H1 (cell line): ENCODE data around the gene TRAPPC12. TPM values are rescaled to one million over a fixed set of nuclear protein-coding genes. Genes with fewer than 3 reads are reported as not detected.

Source experiments
- CTCF ChIA-PET: fragments of 300-600 bp; sonication (Branson Sonifier 250); formaldehyde crosslinking; loops from one replicate; lab custom pipeline; 2021; ENCODE audit not compliant: partially characterized antibody; lab: Charles Lee
- POLR2A ChIA-PET: fragments of 300-600 bp; sonication (Branson Sonifier 250); formaldehyde crosslinking; loops from one replicate; lab custom pipeline; 2021; ENCODE audit warnings: inconsistent platforms; ENCODE audit not compliant: partially characterized antibody; lab: Charles Lee
- DNase-seq, 2 experiments: peaks; one replicate each; pipeline versions ENCODE4 v3.0.0 to v3.0.0-alpha.2; 2010 to 2022; ENCODE audit warnings: low spot score in 2 of 2, low read depth in 1 of 2, mixed read lengths in 1 of 2
- FAIRE-seq: peaks from 2 replicates; lab custom pipeline; 2011; peaks lifted over from hg19 to GRCh38; lab: Jason Lieb, UNC
- H2AFZ ChIP-seq: 2 replicates; pipeline ENCODE4 v1.8.1; 2012; ENCODE audit warnings: low read length, inconsistent platforms
- H2AK5ac ChIP-seq: 2 replicates; pipeline ENCODE4 v1.6.1; 2013; ENCODE audit warnings: low read depth, low read length
- H2BK120ac ChIP-seq: replicated peaks from 2 replicates; pipeline ENCODE3; 2013; ENCODE audit warnings: low read depth, low read length, inconsistent platforms
- H2BK12ac ChIP-seq: 2 replicates; pipeline ENCODE4 v1.6.1; 2013; ENCODE audit warnings: low read depth, low read length
- H2BK15ac ChIP-seq: 2 replicates; pipeline ENCODE4 v1.6.1; 2013; ENCODE audit warnings: low read length
- H2BK20ac ChIP-seq: 2 replicates; pipeline ENCODE4 v1.6.1; 2013; ENCODE audit warnings: low read length
- H2BK5ac ChIP-seq: 2 replicates; pipeline ENCODE4 v1.6.1; 2013; ENCODE audit warnings: low read depth, low read length
- H3K14ac ChIP-seq: 2 replicates; pipeline ENCODE4 v1.6.1; 2013; ENCODE audit warnings: inconsistent platforms; ENCODE audit not compliant: insufficient read length
- H3K18ac ChIP-seq: 2 replicates; pipeline ENCODE4 v1.6.1; 2013; ENCODE audit warnings: low read length; ENCODE audit errors: extremely low read depth
- H3K23ac ChIP-seq: 2 replicates; pipeline ENCODE4 v1.6.1; 2013; ENCODE audit warnings: inconsistent platforms; ENCODE audit not compliant: insufficient read length
- H3K23me2 ChIP-seq: 2 replicates; pipeline ENCODE4 v1.6.1; 2013; ENCODE audit warnings: low read depth, low read length
- H3K27ac ChIP-seq: 2 replicates; pipeline ENCODE4 v1.6.1; 2011; ENCODE audit warnings: low read depth, low read length, inconsistent platforms
- H3K27me3 ChIP-seq, 4 experiments: replicated peaks in 1 of 4; 1 replicate in 1 of 4; 2 replicates in 3 of 4; pipeline versions ENCODE4 v1.6.1 to v1.8.1; 2011 to 2013; ENCODE audit warnings: low read length in 3 of 4, mild to moderate bottlenecking in 3 of 4, inconsistent platforms in 2 of 4, mixed read lengths in 2 of 4, moderate library complexity in 1 of 4; ENCODE audit not compliant: control insufficient read depth in 3 of 4, insufficient read depth in 3 of 4; ENCODE audit errors: extremely low read depth in 1 of 4
- H3K36me3 ChIP-seq, 4 experiments: 2 replicates each; pipeline versions ENCODE4 v1.6.1 to v1.8.1; 2011 to 2013; ENCODE audit warnings: mild to moderate bottlenecking in 4 of 4, low read length in 3 of 4, moderate library complexity in 2 of 4, control low read depth in 1 of 4, inconsistent platforms in 1 of 4; ENCODE audit not compliant: insufficient read depth in 4 of 4, control insufficient read depth in 2 of 4
- H3K4ac ChIP-seq: replicated peaks from 2 replicates; pipeline ENCODE3; 2013; ENCODE audit warnings: low read length, low read depth, mixed read lengths, inconsistent platforms; ENCODE audit not compliant: insufficient read length
- H3K4me1 ChIP-seq, 4 experiments: replicated peaks in 1 of 4; 1 replicate in 1 of 4; 2 replicates in 3 of 4; pipeline versions ENCODE4 v1.6.1 to v1.8.1; 2011 to 2013; ENCODE audit warnings: low read length in 3 of 4, inconsistent platforms in 2 of 4, mixed read lengths in 1 of 4; ENCODE audit not compliant: insufficient read depth in 4 of 4, control insufficient read depth in 3 of 4
- H3K4me2 ChIP-seq, 2 experiments: 2 replicates each; pipeline versions ENCODE4 v1.6.1 to v1.8.1; 2011 to 2013; ENCODE audit warnings: low read depth in 2 of 2, low read length in 2 of 2, control low read depth in 1 of 2, inconsistent platforms in 1 of 2, mild to moderate bottlenecking in 1 of 2; ENCODE audit not compliant: insufficient read depth in 1 of 2
- H3K4me3 ChIP-seq, 4 experiments: fragments of 200-600, 300-600 bp in 1 of 4; sonication (generic), shearing (Covaris generic), sonication (Bioruptor Twin) in 1 of 4; 2 replicates each; pipeline versions ENCODE4 v1.5.1 to v1.8.1; 2011 to 2016; ENCODE audit warnings: low read length in 4 of 4, low read depth in 3 of 4, control low read depth in 2 of 4, inconsistent platforms in 2 of 4, mild to moderate bottlenecking in 2 of 4, mixed read lengths in 1 of 4, moderate library complexity in 1 of 4; ENCODE audit not compliant: insufficient read depth in 2 of 4; ENCODE audit errors: extremely low read depth in 1 of 4
- H3K56ac ChIP-seq: replicated peaks from 2 replicates; pipeline ENCODE3; 2013; ENCODE audit warnings: low read depth, mild to moderate bottlenecking, mixed read lengths, low read length, inconsistent platforms; ENCODE audit not compliant: insufficient read length
- H3K79me1 ChIP-seq: 2 replicates; pipeline ENCODE4 v1.6.1; 2013; ENCODE audit warnings: low read depth, low read length, control low read depth
- H3K79me2 ChIP-seq, 2 experiments: 2 replicates each; pipeline versions ENCODE4 v1.6.1 to v1.8.1; 2012 to 2013; ENCODE audit warnings: low read length in 2 of 2, mild to moderate bottlenecking in 2 of 2, inconsistent platforms in 1 of 2; ENCODE audit not compliant: insufficient read depth in 2 of 2, control insufficient read depth in 1 of 2
- H3K9ac ChIP-seq, 4 experiments: replicated peaks in 1 of 4; 1 replicate in 1 of 4; 2 replicates in 3 of 4; pipeline versions ENCODE4 v1.6.1 to v1.8.1; 2011 to 2013; ENCODE audit warnings: low read depth in 3 of 4, low read length in 3 of 4, control low read depth in 2 of 4, mild to moderate bottlenecking in 2 of 4, moderate library complexity in 2 of 4, inconsistent platforms in 1 of 4; ENCODE audit errors: extremely low read depth in 1 of 4
- H3K9me3 ChIP-seq, 2 experiments: 2 replicates each; pipeline versions ENCODE4 v1.6.1 to v1.8.1; 2012 to 2013; ENCODE audit warnings: mild to moderate bottlenecking in 2 of 2, moderate library complexity in 2 of 2, control low read depth in 1 of 2, inconsistent platforms in 1 of 2, low read depth in 1 of 2, low read length in 1 of 2, mixed read lengths in 1 of 2; ENCODE audit not compliant: insufficient read depth in 2 of 2
- H4K20me1 ChIP-seq, 2 experiments: replicated peaks in 1 of 2; 2 replicates each; pipeline versions ENCODE3 to v1.8.1; 2011 to 2013; ENCODE audit warnings: inconsistent platforms in 2 of 2, low read length in 2 of 2, mild to moderate bottlenecking in 1 of 2; ENCODE audit not compliant: insufficient read depth in 2 of 2, control insufficient read depth in 1 of 2
- H4K5ac ChIP-seq: 2 replicates; pipeline ENCODE4 v1.6.1; 2013; ENCODE audit warnings: low read length, low read depth, mixed read lengths, inconsistent platforms; ENCODE audit not compliant: insufficient read length
- H4K8ac ChIP-seq: 2 replicates; pipeline ENCODE4 v1.8.0; 2013; ENCODE audit warnings: mild to moderate bottlenecking, moderate library complexity, low read length, inconsistent platforms; ENCODE audit not compliant: insufficient read depth; ENCODE audit errors: extremely low read depth
- H4K91ac ChIP-seq: replicated peaks from 2 replicates; pipeline ENCODE3; 2013; ENCODE audit warnings: low read length, mixed read lengths, inconsistent platforms; ENCODE audit not compliant: insufficient read length
- CEBPB ChIP-seq: IDR thresholded peaks from 2 replicates; pipeline ENCODE4 v1.6.1; 2012; ENCODE audit warnings: low read depth, low read length
- HDAC6 ChIP-seq: IDR thresholded peaks from one replicate; pipeline ENCODE4 v1.7.1; 2012; ENCODE audit warnings: low read depth, mild to moderate bottlenecking, inconsistent platforms, low read length, moderate library complexity
- JUN ChIP-seq: IDR thresholded peaks from 2 replicates; pipeline ENCODE4 v1.6.1; 2011; ENCODE audit warnings: low read depth, mild to moderate bottlenecking, improper control_type of control experiment, low read length
- NANOG ChIP-seq: IDR thresholded peaks from 2 replicates; pipeline ENCODE4 v1.6.1; 2011; ENCODE audit warnings: low read length, low read depth, mild to moderate bottlenecking, inconsistent platforms; ENCODE audit not compliant: insufficient read depth, poor library complexity, severe bottlenecking
- RBBP5 ChIP-seq: IDR thresholded peaks from 2 replicates; pipeline ENCODE4 v1.7.1; 2012; ENCODE audit warnings: low read depth, mild to moderate bottlenecking, inconsistent platforms, low read length, moderate library complexity, borderline replicate concordance
- RFX5 ChIP-seq: IDR thresholded peaks from 2 replicates; pipeline ENCODE4 v1.6.1; 2011; ENCODE audit warnings: low read depth, low read length, improper control_type of control experiment, borderline replicate concordance
- whole genome bisulfite sequencing, 2 experiments: shearing (Covaris generic) in 1 of 2; methylation state at CpG; one replicate each; pipeline versions ENCODE4 v1.1.6 to v1.1.7; 2013 to 2015; ENCODE audit warnings: low lambda C conversion rate in 2 of 2, mixed read lengths in 2 of 2, inconsistent platforms in 1 of 2, low coverage in 1 of 2, missing lambda C conversion rate in 1 of 2; ENCODE audit not compliant: insufficient replicate concordance in 2 of 2, insufficient coverage in 1 of 2, insufficient read length in 1 of 2; ENCODE audit errors: extremely low coverage in 1 of 2, missing lambda C conversion rate in 1 of 2; 5-methylcytosine and 5-hydroxymethylcytosine counted together
- polyA plus RNA-seq, 7 experiments: library from polyadenylated mRNA; depleted of rRNA in 3 of 7; stranded (reverse) in 5 of 7; unstranded in 2 of 7; fragments of >200 nt in 5 of 7; fragments of 200-250 nt in 2 of 7; gene quantifications; 1 replicate in 5 of 7; 2 replicates in 1 of 7; 4 replicates in 1 of 7; pipeline versions ENCODE4 v1.2.1 to v1.2.3, GENCODE V29; 2011 to 2013; ENCODE audit warnings: missing spikeins in 2 of 7, mixed read lengths in 2 of 7
- total RNA-seq: library from RNA; stranded (reverse); fragmentation: NEBNext Ultra II Directional; extraction: Animal tissue kit (Norgen Biotek cat#: 25700); gene quantifications from 2 replicates; pipeline ENCODE4 v1.2.1, GENCODE V29; 2021
- TF ChIP-seq, protein P1 (sequence below): IDR thresholded peaks from 2 replicates; pipeline ENCODE4 v1.6.1; 2012; ENCODE audit warnings: inconsistent platforms
- TF ChIP-seq, protein P2 (sequence below): IDR thresholded peaks from 2 replicates; pipeline ENCODE4 v1.6.1; 2011; ENCODE audit warnings: low read length, improper control_type of control experiment

Gene TRAPPC12
- total and polyA plus RNA-seq, 2 of the 8 experiments (the other 6 are each of a cell fraction or from before 2014, with no cell fraction given) = 35.0 to 67.3 TPM

DNA sequence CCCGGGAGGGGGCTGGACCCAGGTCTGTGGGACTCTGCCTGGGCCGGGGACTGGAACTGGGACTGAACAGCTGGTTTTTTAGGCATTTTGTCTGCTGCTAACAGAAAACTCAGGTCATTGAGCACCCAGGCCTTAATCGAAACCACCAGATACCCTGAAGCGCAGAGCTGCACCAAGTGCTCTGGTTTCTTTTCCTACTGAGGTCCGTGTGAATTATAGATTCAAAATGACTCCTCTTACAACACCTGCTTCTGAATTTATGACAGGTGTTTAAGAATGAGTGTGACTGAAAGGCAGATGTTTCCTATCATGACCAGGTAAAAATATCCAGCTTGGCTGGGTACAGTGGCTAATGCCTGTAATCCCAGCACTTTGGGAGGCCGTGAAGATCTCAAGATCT is 47.8 kb downstream of the TRAPPC12 start:
- no peak overlapping the region for H3K4ac ChIP-seq
- H3K9me3 ChIP-seq = no peaks in the 10 kb centered on the region
- no peak for TF ChIP-seq HDAC6
- TF ChIP-seq RBBP5 = no peak
- no peak for TF ChIP-seq NANOG
- TF ChIP-seq JUN = no peak
- TF ChIP-seq CEBPB = no peak
- TF ChIP-seq, protein P1, sequence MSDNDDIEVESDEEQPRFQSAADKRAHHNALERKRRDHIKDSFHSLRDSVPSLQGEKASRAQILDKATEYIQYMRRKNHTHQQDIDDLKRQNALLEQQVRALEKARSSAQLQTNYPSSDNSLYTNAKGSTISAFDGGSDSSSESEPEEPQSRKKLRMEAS = no peak
- TF ChIP-seq RFX5 = no peak
- TF ChIP-seq, protein P2, sequence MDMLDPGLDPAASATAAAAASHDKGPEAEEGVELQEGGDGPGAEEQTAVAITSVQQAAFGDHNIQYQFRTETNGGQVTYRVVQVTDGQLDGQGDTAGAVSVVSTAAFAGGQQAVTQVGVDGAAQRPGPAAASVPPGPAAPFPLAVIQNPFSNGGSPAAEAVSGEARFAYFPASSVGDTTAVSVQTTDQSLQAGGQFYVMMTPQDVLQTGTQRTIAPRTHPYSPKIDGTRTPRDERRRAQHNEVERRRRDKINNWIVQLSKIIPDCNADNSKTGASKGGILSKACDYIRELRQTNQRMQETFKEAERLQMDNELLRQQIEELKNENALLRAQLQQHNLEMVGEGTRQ = no peak
- no peak overlapping the region for H2BK15ac ChIP-seq
- H3K14ac ChIP-seq = no peak overlapping the region
- no peaks in the 10 kb centered on the region for H3K4me1 ChIP-seq
- ChIA-PET POLR2A (interaction anchor here (1.1 kb wide), 1 partner anchor 8 kb away, joined by 3 read pairs; no protein-coding TSS in a partner anchor), CTCF (interaction anchor here (1.1 to 9.3 kb wide), 3 partner anchors 16 to 35 kb away, joined by 3 to 123 read pairs (median 5); no protein-coding TSS in a partner anchor)
- no peak overlapping the region for H3K27ac ChIP-seq
- peaks cover 0 to 3% of the 10 kb centered on the region in 2 experiments for H4K20me1 ChIP-seq
- WGBS, 2 experiments = 89% methylated on average over 6 of the region's 6 CpGs; no CpG with 5 or more reads in 1 of the 2 experiments
- H2BK5ac ChIP-seq = no peak overlapping the region
- no peak for DNase-seq
- H3K23me2 ChIP-seq = no peaks in the 10 kb centered on the region
- H3K79me1 ChIP-seq = no peaks in the 10 kb centered on the region
- H3K18ac ChIP-seq = no peak overlapping the region
- H3K9ac ChIP-seq = no peak overlapping the region
- H3K4me3 ChIP-seq = no peak overlapping the region
- FAIRE-seq = no peak
- H2AFZ ChIP-seq = no peak overlapping the region
- H3K23ac ChIP-seq = no peak overlapping the region
- no peak overlapping the region for H4K5ac ChIP-seq
- no peak overlapping the region for H2AK5ac ChIP-seq
- H2BK20ac ChIP-seq = no peak overlapping the region
- no peak overlapping the region for H3K4me2 ChIP-seq
- no peaks in the 10 kb centered on the region for H3K79me2 ChIP-seq
- H4K8ac ChIP-seq = no peak overlapping the region
- H3K27me3 ChIP-seq = no peaks in the 10 kb centered on the region
- H3K56ac ChIP-seq = no peak overlapping the region
- no peak overlapping the region for H4K91ac ChIP-seq
- no peak overlapping the region for H2BK12ac ChIP-seq
- H3K36me3 ChIP-seq = peaks cover 0 to 28% (median 18%) of the 10 kb centered on the region in 4 experiments; a peak in 7 of 8 replicates
- H2BK120ac ChIP-seq = no peak overlapping the region
